OCI-LY7 (cell line): ENCODE results near the gene NREP.

Source experiments
- CTCF ChIP-seq: fragments of 200-600 bp; sonication (generic); conservative IDR thresholded peaks from 2 replicates; pipeline ENCODE4 v1.5.1; 2014; ENCODE audit warnings: mild to moderate bottlenecking, antibody characterized with exemption, low read length, moderate library complexity, mixed read lengths
- EZH2phosphoT487 ChIP-seq: fragments of 200-600 bp; sonication (generic); IDR thresholded peaks from 2 replicates; pipeline ENCODE4 v1.6.1; 2018; ENCODE audit warnings: low read depth, borderline replicate concordance, mild to moderate bottlenecking, mixed run types, antibody characterized with exemption, low read length, moderate library complexity, mixed read lengths

- no peak for TF ChIP-seq CTCF
- TF ChIP-seq EZH2phosphoT487: no peak
Measured at GRCh38 chr5:111758284-111758628, 1.3 kb upstream of the NREP start.
